Vagina (tissue), 2 donors: ENCODE measurements around the gene ZNF692.

Experiments
- POLR2A ChIP-seq, 2 donors: fragments of 450-650 bp; IDR thresholded peaks; one replicate each; pipeline ENCODE4 v1.6.1; 2017; ENCODE audit warnings: antibody characterized with exemption in 2 of 2, mild to moderate bottlenecking in 2 of 2, moderate library complexity in 2 of 2
- TF ChIP-seq, protein P1 (sequence below), 3 experiments: fragments of 450-650 bp in 2 of 3; fragments of 200-600 bp in 1 of 3; sonication (generic) in 1 of 3; IDR thresholded peaks; one replicate each; pipeline ENCODE4 v1.5.1; 2017 to 2019; ENCODE audit warnings: antibody characterized with exemption in 3 of 3, mild to moderate bottlenecking in 2 of 3, moderate library complexity in 2 of 3

DNA sequence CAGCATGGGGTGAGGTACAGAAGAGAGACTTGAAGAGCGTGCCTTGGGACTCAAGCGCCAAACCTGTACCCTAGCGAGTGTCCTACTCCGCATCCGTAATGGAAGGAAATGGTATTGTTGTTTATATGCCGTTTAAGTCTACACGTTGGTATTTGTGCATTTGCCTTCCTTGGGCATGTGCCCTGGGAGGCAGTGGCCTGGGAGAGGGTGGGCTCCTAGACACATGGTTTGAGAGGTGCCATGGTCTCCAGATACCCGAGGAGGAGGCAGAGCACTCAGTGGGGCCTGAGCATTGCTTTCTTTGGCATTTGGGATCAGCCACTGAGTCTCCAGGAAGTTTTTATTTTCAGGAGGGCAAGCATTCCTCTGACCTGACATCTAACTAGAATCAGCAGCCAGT is 14.4 kb downstream of the ZNF692 start:
- TF ChIP-seq POLR2A (IDR thresholded peaks at IDR 0.05), result no peak
- TF ChIP-seq, protein P1, sequence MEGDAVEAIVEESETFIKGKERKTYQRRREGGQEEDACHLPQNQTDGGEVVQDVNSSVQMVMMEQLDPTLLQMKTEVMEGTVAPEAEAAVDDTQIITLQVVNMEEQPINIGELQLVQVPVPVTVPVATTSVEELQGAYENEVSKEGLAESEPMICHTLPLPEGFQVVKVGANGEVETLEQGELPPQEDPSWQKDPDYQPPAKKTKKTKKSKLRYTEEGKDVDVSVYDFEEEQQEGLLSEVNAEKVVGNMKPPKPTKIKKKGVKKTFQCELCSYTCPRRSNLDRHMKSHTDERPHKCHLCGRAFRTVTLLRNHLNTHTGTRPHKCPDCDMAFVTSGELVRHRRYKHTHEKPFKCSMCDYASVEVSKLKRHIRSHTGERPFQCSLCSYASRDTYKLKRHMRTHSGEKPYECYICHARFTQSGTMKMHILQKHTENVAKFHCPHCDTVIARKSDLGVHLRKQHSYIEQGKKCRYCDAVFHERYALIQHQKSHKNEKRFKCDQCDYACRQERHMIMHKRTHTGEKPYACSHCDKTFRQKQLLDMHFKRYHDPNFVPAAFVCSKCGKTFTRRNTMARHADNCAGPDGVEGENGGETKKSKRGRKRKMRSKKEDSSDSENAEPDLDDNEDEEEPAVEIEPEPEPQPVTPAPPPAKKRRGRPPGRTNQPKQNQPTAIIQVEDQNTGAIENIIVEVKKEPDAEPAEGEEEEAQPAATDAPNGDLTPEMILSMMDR (IDR thresholded peaks at IDR 0.05), result no peak
